Activated CD8-positive, alpha-beta memory T cell treated with anti-CD3 and anti-CD28 coated beads, Interleukin-2, amount 50 U/mL, for 24 hours (primary cell): ENCODE results near the gene AVL9.
"Not testable (repeated sequence)": the region's sequence is repeated elsewhere in the genome, so short reads cannot be mapped to it uniquely, and the experiment has no call there.

ENCODE experiments used
- DNase-seq: peaks from one replicate; pipeline ENCODE4 v3.0.0-alpha.2; 2020; ENCODE audit errors: extremely low read depth

The AVL9 gene

DNA sequence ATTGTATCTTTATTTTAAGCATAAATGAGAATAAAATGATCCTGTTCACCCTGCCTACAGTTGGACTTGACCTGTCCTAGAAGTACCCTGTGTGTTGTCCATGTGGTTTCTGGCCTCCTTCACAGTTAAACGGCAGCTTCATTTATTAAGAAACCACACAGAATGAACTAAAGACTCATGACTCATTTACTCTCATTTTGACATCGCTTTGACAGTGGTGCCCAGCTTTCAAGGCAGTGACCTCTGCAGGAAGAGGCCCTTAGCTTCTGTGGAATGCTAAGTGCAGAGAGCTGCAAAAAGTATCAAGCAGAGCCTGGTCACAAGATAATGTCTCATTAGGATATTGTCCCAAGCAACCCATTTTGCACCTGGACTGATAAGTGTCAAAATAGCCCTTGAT lies 93.4 kb downstream of the AVL9 start:
- DNase-seq, result no peak

GRCh38 chr7:32591938-32592337 lies 96.6 kb downstream of the AVL9 start:
- no peak for DNase-seq

DNA sequence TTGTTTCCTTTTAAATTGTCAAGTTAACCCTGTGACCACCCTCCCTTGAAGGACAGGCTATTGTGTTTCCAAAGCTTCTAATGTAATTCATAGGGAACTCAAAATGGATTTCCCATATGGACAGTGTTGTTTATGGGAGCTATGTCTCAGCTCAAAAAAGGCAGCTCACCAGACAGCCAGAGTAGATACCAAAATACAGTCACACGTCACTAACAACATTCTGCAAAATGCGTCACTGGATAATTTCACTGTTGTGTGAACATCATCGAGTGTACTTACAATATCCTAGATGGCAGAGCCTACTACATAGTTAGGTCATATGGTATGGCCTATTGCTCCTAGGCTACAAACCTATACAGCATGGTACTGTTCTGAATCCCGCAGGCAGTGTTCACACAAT lies 97.4 kb downstream of the AVL9 start:
- DNase-seq, result no peak

DNA sequence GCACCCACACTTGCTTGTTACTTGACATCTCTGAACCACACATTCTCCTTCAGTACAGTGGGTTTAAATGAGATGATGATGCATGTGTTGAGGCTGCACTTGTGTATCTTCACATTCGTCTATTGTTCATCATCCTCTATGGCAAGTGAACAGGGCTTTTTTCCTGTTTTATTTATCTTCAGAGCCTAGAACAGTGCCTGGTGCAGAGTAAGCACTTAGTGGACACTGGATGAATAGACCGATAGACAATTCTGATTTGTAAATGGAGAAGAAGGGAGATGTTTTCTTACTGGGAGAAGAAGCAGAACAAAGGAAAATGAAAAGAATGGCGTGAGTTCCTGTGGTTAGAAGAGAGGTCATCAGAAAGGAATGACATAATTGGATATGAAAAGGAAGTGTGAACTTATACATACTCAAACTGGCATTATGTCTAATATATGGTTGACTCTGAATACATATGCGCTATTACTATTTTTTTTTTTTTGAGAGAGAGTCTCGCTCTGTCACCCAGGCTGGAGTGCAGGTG lies 99.7 kb downstream of the AVL9 start:
- no peak for DNase-seq

GRCh38 chr7:32601196-32601595 lies 105.9 kb downstream of the AVL9 start:
- not testable (repeated sequence) for DNase-seq

GRCh38 chr7:32602470-32602869 lies 107.2 kb downstream of the AVL9 start:
- DNase-seq, result no peak

DNA sequence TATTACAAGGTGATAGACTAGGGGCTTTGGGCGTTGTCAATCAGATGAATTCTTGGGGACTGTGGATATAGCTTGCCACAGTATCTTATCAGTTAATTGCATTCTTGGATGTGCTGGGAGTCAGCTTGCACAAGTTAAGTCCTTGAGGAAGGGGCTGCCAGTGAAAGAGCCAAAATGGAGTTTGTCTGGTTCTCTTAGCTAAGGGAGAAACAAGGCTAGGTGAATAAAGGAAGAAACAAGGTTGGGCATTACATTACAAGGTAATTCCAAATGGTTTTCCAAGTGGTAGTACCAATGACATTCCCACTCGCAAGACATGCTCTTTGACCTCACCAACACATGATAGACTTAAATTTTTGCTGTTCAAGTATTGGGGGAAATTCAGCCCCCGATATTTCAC lies 108.2 kb downstream of the AVL9 start:
- not testable (repeated sequence) for DNase-seq

DNA sequence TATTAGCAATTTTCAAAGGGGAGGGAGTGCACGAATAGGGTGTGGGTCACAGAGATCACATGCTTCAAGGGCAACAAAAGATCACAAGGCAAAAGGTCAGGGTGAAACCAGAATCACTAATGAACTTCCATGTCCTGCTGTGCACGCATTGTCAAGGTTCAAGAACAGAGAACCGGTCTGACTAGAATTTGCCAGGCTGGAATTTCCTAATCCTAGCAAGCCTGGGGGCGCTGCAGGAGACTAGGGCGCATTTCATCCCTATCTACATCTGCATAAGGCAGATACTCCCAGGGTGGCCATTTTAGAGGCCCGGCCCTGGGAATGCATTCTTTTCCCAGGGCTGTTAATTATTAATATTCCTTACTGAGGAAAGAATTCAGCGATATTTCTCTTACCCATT lies 108.8 kb downstream of the AVL9 start:
- not testable (repeated sequence) for DNase-seq

- DNase-seq, result no peak
Measured at GRCh38 chr7:32605032-32605431, 109.7 kb downstream of the AVL9 start.

DNA sequence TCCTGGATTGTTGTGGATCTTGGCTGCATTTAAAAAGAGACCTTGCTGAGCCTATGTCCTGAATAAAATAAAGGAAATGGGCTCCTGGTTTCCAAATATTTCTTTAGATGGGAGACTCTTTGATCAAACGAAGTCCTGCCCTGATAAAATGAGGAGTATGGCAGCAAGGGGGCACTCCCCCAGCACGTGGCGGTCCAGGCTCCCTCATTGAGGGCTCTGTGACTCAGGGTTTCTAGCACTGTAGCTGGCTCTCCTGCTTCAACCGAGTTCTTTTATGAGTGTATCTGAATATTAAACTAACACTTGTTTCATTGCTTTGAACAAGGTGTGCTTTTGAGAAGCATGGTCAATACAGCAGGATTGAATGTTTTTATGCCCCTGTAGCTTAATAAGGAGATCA lies 114.2 kb downstream of the AVL9 start:
- no peak for DNase-seq

GRCh38 chr7:32611201-32612099 lies 116.2 kb downstream of the AVL9 start:
- DNase-seq, result no peak

GRCh38 chr7:32616625-32617024 lies 121.3 kb downstream of the AVL9 start:
- DNase-seq, result no peak

DNA sequence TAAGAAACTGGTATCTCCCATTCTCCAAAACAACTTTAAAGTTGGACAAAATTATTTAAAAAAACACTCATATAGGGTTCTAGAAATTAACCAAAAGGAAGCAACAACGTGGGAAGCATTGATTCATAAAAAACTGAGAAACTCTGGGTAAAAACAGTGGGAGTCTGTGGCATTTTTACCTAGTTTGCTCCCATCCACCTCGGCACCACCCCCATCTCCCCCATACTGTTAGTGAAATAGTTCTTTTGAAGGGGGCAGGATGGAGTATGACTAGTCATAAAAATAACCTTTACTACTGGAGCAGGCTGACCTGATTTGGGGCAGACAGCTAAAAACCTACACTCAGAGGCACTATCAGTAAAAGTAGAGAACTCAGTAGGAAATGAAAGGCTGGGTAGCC lies 123.2 kb downstream of the AVL9 start:
- DNase-seq, result no peak

DNA sequence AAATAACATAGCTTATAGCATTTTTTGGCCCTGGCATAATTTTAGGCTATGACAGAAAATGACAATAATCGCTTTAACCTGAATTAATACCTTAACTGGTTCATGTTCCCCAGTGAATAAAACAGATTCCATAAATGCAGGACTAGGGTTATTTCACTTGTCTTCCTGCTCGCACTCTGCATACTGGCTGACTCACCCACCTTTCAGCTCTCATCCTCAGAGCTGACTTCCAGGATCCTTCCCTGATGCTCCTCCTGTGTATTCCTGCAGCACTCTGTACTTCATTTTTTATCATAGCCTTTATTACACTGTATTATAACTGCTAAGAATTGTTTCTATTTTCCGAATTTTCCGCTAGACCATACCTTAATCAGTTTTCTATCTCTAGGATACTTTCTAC lies 123.7 kb downstream of the AVL9 start:
- DNase-seq, result no peak

DNA sequence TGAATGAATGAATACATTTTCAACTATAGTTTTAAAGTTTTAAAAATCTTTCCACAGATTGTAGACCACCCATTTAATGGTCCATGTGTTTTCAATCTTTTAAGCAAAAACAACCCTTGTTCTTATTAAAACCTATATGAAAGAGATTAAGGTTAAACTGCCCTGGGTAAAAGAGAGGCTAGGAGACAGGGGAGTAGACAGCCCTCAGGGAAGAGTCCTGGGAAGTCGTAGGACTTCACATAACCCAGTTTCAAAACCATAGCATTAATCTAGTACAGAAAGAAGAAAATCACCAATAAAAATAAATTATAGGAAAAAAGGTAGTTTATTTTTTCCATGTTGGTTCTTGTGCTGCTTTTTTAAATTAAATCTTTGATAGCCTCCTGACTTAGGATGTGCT lies 124.1 kb downstream of the AVL9 start:
- DNase-seq, result not testable (repeated sequence)

- no peak for DNase-seq
Measured at GRCh38 chr7:32631021-32631420, 135.7 kb downstream of the AVL9 start.

DNA sequence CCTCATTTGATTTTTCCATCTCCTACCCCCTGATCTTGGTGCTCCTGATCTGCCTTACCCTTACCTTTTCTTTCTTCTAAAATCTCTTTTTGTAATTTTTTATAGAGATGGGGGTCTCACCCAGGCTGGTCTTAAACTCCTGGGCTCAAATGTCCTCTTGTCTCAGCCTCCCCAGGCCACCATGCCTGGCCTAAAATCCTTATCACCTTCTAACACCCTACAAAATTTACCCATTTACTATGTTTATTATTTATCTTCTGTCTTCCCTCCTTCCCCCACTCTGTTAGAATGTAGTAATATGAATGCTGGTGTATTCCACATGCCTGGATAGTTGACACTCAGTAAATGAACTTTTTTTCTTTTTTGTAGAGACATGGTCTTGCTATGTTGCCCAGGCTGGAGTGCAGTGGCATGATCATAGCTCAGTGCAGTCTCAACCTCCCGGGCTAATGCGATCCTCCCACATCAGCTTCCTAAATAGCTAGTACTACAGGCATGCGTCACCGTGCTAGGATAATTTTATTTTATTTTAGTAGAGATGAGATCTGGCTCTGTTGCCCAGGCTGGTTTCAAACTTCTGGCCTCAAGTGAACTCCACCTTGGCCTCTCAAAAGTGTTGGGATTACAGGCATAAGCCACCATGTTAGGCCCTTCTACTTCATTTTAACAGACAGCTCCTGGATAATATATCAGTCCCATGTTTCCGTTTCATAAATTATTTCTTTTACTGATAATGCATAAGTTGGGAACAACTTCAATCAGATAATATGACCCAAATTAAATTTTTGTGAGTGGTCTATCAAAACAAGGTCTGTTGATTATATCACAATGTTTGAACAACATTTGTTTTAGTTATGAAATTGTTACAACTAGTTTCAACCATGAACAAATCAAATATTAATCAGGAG lies 136.6 kb downstream of the AVL9 start:
- not testable (repeated sequence) for DNase-seq

GRCh38 chr7:32633446-32633845 lies 138.2 kb downstream of the AVL9 start:
- DNase-seq, result not testable (repeated sequence)

GRCh38 chr7:32634798-32635393 lies 139.6 kb downstream of the AVL9 start:
- not testable (repeated sequence) for DNase-seq

- DNase-seq, result not testable (repeated sequence)
Measured at GRCh38 chr7:32636725-32637462, 141.6 kb downstream of the AVL9 start.

- not testable (repeated sequence) for DNase-seq
Measured at GRCh38 chr7:32637611-32638010, 142.3 kb downstream of the AVL9 start.
